HG03378 (cell line): ENCODE results near the gene TBCC.

ENCODE experiments used
- ATAC-seq: cut with Tn5 transposase; IDR thresholded peaks from one replicate; pipeline ENCODE4 v1.9.1; 2021; ENCODE audit warnings: mild to moderate bottlenecking, moderate library complexity; ENCODE audit not compliant: unreplicated experiment

The TBCC gene

DNA sequence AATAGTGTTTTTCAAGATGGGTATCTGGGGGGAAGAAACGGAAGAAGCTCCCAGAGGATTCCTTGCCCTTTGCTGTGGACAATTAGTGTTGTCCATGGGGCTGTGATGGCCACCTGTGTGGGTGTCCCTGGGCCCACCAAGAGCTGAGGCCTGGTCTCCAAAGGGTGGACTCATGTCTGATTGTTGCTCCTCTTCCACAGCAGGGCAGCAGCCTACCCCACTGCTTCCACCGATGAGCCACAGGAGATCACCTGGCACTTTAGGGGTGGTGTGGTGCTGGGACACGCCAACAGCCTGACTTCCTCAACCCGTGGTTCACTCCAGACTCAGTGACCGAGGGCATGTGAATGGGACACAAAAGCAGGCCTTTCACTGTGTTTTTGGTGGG is 48.6 kb downstream of the TBCC start:
- ATAC-seq = no peak

DNA sequence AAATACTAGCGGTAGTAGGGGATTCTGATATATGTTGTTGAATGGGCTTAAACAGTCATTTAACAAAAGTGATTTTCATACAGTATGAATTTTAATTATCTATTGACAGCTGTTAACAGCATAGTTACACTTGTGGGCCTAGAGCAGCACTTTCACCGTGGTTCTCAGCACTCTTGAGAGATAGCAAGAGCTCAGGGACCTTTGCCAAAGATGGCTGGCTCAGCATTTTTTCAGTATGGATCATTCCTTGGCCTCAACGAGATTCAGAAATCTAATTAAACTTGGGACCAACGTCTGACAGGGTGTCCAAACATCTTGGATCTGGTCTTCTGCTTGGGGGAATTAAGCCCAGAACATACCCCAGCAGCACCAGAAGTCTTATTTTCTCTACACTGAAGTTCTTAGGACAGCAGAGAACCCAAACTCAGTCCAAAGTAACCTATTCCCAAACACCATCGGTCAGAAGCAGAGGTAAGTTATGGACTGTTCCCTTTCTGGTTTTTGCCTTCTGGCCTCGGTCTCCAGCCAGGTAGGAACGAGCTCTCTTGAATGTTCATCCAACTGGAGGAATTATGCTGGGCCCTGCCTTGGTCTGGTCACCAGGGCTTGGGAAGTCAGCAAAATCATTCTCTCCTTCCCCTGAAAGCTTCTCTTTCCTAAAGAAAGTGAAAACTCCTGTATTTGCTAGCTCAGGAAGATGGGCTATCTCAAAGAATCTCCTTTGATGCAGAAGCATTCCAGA is 49.2 kb downstream of the TBCC start:
- ATAC-seq = no peak

DNA sequence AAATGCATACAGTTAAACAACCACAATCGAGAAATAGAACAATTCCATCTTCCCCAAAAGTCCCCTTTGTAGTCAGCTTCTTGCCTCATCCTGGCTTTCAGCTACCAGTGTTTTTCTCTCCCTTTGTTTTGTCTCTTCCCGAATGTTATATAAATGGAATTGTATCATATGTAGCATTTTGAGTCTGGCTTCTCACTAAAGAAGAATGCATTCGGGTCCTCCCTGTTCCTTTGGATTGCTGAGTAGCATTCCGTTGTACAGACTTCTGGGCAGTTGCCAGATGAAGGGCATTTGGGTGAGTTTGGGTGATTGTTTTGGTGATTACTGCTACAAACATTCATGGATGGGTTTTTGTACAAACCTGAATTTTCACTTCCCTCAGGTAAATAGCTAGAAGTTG is 51.3 kb downstream of the TBCC start:
- no peak for ATAC-seq
